Measurements from ENCODE around the gene FMN1.

Gene FMN1

GRCh38 chr15:32919749-32920414 lies 274.6 kb downstream of the FMN1 start:
- DNase-seq = peak; percentile 99

- DNase-seq = no peak
Measured at GRCh38 chr15:32918547-32918946, 276.0 kb downstream of the FMN1 start.

GRCh38 chr15:32910839-32911238 lies 283.7 kb downstream of the FMN1 start:
- DNase-seq = no peak

GRCh38 chr15:32909431-32909830 lies 285.1 kb downstream of the FMN1 start:
- peak; percentile 90 for DNase-seq

GRCh38 chr15:32908872-32909271 lies 285.6 kb downstream of the FMN1 start:
- no peak for DNase-seq

GRCh38 chr15:32908135-32908801 lies 286.2 kb downstream of the FMN1 start:
- DNase-seq = peak; percentile 64

GRCh38 chr15:32905481-32905880 lies 289.0 kb downstream of the FMN1 start:
- peak; percentile 69 for DNase-seq

GRCh38 chr15:32904448-32904847 lies 290.1 kb downstream of the FMN1 start:
- DNase-seq = no peak

GRCh38 chr15:32903591-32904290 lies 290.8 kb downstream of the FMN1 start:
- DNase-seq = no peak

- DNase-seq = no peak
Measured at GRCh38 chr15:32901995-32902394, 292.5 kb downstream of the FMN1 start.

- DNase-seq = no peak
Measured at GRCh38 chr15:32901192-32901591, 293.3 kb downstream of the FMN1 start.

GRCh38 chr15:32899126-32899596 lies 295.4 kb downstream of the FMN1 start:
- no peak for DNase-seq

GRCh38 chr15:32898414-32898813 lies 296.1 kb downstream of the FMN1 start:
- DNase-seq = no peak

GRCh38 chr15:32893421-32893820 lies 301.1 kb downstream of the FMN1 start:
- DNase-seq = peak; percentile 83

GRCh38 chr15:32889214-32889613 lies 305.3 kb downstream of the FMN1 start:
- no peak for DNase-seq

- peak; percentile 87 for DNase-seq
Measured at GRCh38 chr15:32888221-32888761, 306.2 kb downstream of the FMN1 start.

- no peak for DNase-seq
Measured at GRCh38 chr15:32887090-32887489, 307.4 kb downstream of the FMN1 start.

GRCh38 chr15:32886459-32886858 lies 308.1 kb downstream of the FMN1 start:
- DNase-seq = no peak

- DNase-seq = peak; percentile 52
Measured at GRCh38 chr15:32885713-32886112, 308.8 kb downstream of the FMN1 start.

- peak; percentile 75 for DNase-seq
Measured at GRCh38 chr15:32884146-32884545, 310.4 kb downstream of the FMN1 start.

GRCh38 chr15:32882955-32883354 lies 311.6 kb downstream of the FMN1 start:
- no peak for DNase-seq

- DNase-seq = no peak
Measured at GRCh38 chr15:32881528-32881927, 313.0 kb downstream of the FMN1 start.

GRCh38 chr15:32880642-32881041 lies 313.9 kb downstream of the FMN1 start:
- no peak for DNase-seq
